ENCODE measurements around the gene OMA1. TPM values are rescaled to one million over a fixed set of nuclear protein-coding genes. Genes with fewer than 3 reads are reported as not detected.

The OMA1 gene
- total RNA-seq, 1 experiment from 2014 or later: 11.9 TPM

- no peak for DNase-seq (ENCODE audit: low spot score)
- H3K36me3 ChIP-seq (ENCODE audit: insufficient read depth, low read length, poor library complexity, severe bottlenecking): no peaks in the 10 kb centered on the region
- no peak overlapping the region for H3K27ac ChIP-seq (ENCODE audit: low read depth, low read length, poor library complexity, severe bottlenecking)
- BruUV-seq (replicated peaks): no TSS peak
- H3K27me3 ChIP-seq (replicated peaks; ENCODE audit: insufficient read depth, low read depth, low read length, poor library complexity): no peaks in the 10 kb centered on the region
- intact Hi-C loops (cut with micrococcal nuclease; ENCODE audit: unreplicated experiment): loop anchor here (5.0 to 10.0 kb wide), 3 partner anchors 101 to 732 kb away; partner anchors contain the start of gene OMA1
- CTCF ChIA-PET: no interaction called here
- TF ChIP-seq CTCF (conservative IDR thresholded peaks at IDR 0.05; ENCODE audit: low read depth, low read length): no peak
- no peak for TF ChIP-seq EZH2 (IDR thresholded peaks at IDR 0.05; ENCODE audit: borderline replicate concordance, low read depth, low read length, poor library complexity, severe bottlenecking)
- H3K4me3 ChIP-seq (ENCODE audit: low read depth, low read length, poor library complexity, severe bottlenecking): no peak overlapping the region
- POLR2A ChIA-PET (ENCODE audit: low non-redundant PET): no interaction called here
- H3K4me1 ChIP-seq (ENCODE audit: insufficient read depth, low read length, poor library complexity, severe bottlenecking): peaks cover 48% of the 10 kb centered on the region
- H3K9me3 ChIP-seq (ENCODE audit: low read depth, low read length, poor library complexity, severe bottlenecking): no peaks in the 10 kb centered on the region
Observed at GRCh38 chr1:58443986-58444868, 102.3 kb downstream of the OMA1 start.

- H3K4me1 ChIP-seq (ENCODE audit: insufficient read depth, low read length, poor library complexity, severe bottlenecking): peaks cover 56% of the 10 kb centered on the region
- H3K4me3 ChIP-seq (ENCODE audit: low read depth, low read length, poor library complexity, severe bottlenecking): no peak overlapping the region
- no peaks in the 10 kb centered on the region for H3K27me3 ChIP-seq (replicated peaks; ENCODE audit: insufficient read depth, low read depth, low read length, poor library complexity)
- BruUV-seq (replicated peaks): no TSS peak
- no peaks in the 10 kb centered on the region for H3K9me3 ChIP-seq (ENCODE audit: low read depth, low read length, poor library complexity, severe bottlenecking)
- H3K27ac ChIP-seq (ENCODE audit: low read depth, low read length, poor library complexity, severe bottlenecking): peak overlapping the region; percentile 74
- TF ChIP-seq EZH2 (IDR thresholded peaks at IDR 0.05; ENCODE audit: borderline replicate concordance, low read depth, low read length, poor library complexity, severe bottlenecking) (no peak), CTCF (conservative IDR thresholded peaks at IDR 0.05; ENCODE audit: low read depth, low read length) (no peak)
- H3K36me3 ChIP-seq (ENCODE audit: insufficient read depth, low read length, poor library complexity, severe bottlenecking): no peaks in the 10 kb centered on the region
- ChIA-PET POLR2A (ENCODE audit: low non-redundant PET) (no interaction called here), CTCF (no interaction called here)
- DNase-seq (ENCODE audit: low spot score): peak; percentile 94
- intact Hi-C loops (cut with micrococcal nuclease; ENCODE audit: unreplicated experiment): loop anchor here (5.0 to 10.0 kb wide), 3 partner anchors 103 to 730 kb away; partner anchors contain the start of gene OMA1
Observed at GRCh38 chr1:58442114-58442513, 104.4 kb downstream of the OMA1 start.

- Histone ChIP-seq H3K27me3 (replicated peaks; ENCODE audit: insufficient read depth, low read depth, low read length, poor library complexity) (no peaks in the 10 kb centered on the region), H3K4me1 (ENCODE audit: insufficient read depth, low read length, poor library complexity, severe bottlenecking) (peaks cover 56% of the 10 kb centered on the region), H3K9me3 (ENCODE audit: low read depth, low read length, poor library complexity, severe bottlenecking) (no peaks in the 10 kb centered on the region), H3K4me3 (ENCODE audit: low read depth, low read length, poor library complexity, severe bottlenecking) (no peak overlapping the region), H3K27ac (ENCODE audit: low read depth, low read length, poor library complexity, severe bottlenecking) (peak overlapping the region; percentile 79), H3K36me3 (ENCODE audit: insufficient read depth, low read length, poor library complexity, severe bottlenecking) (no peaks in the 10 kb centered on the region)
- POLR2A ChIA-PET (ENCODE audit: low non-redundant PET): no interaction called here
- intact Hi-C loops (cut with micrococcal nuclease; ENCODE audit: unreplicated experiment): loop anchor here (2.0 to 10.0 kb wide), 4 partner anchors 47 to 729 kb away; partner anchors contain the start of gene OMA1
- peak; percentile 99 for DNase-seq (ENCODE audit: low spot score)
- no TSS peak for BruUV-seq (replicated peaks)
- no peak for TF ChIP-seq EZH2 (IDR thresholded peaks at IDR 0.05; ENCODE audit: borderline replicate concordance, low read depth, low read length, poor library complexity, severe bottlenecking)
- TF ChIP-seq CTCF (conservative IDR thresholded peaks at IDR 0.05; ENCODE audit: low read depth, low read length): no peak
- CTCF ChIA-PET: interaction anchor here (0.5 kb wide), 1 partner anchor 105 kb away, joined by 12 read pairs; the partner anchor contains the start of gene OMA1
Observed at GRCh38 chr1:58441699-58442098, 104.8 kb downstream of the OMA1 start.

All from A673 (cell line).